Mesodermal cell (in vitro differentiated cells): Measurements from ENCODE around the gene APOO.
"Not testable (repeated sequence)": the region's sequence is repeated elsewhere in the genome, so short reads cannot be mapped to it uniquely, and the experiment has no call there.

Experiments
- H3K27ac ChIP-seq: 2 replicates; pipeline ENCODE4 v1.7.0; 2013; ENCODE audit warnings: mild to moderate bottlenecking, low read depth, low read length, moderate library complexity; ENCODE audit not compliant: severe bottlenecking
- H3K36me3 ChIP-seq: 2 replicates; pipeline ENCODE4 v1.7.1; 2013; ENCODE audit warnings: mild to moderate bottlenecking, low read length, moderate library complexity; ENCODE audit not compliant: control insufficient read depth, insufficient read depth
- H3K4me1 ChIP-seq: one replicate; pipeline ENCODE4 v1.7.1; 2013; ENCODE audit warnings: mild to moderate bottlenecking, low read length; ENCODE audit not compliant: insufficient read depth, control insufficient read depth, poor library complexity, severe bottlenecking
- H3K4me3 ChIP-seq: 2 replicates; pipeline ENCODE4 v1.7.0; 2013; ENCODE audit warnings: low read length, control low read depth, mild to moderate bottlenecking; ENCODE audit not compliant: insufficient read depth, poor library complexity, severe bottlenecking; ENCODE audit errors: extremely low read depth
- H3K9me3 ChIP-seq: 2 replicates; pipeline ENCODE4 v1.7.1; 2013; ENCODE audit warnings: mild to moderate bottlenecking, low read length, moderate library complexity; ENCODE audit not compliant: control insufficient read depth
- WGBS, 2 experiments: methylation state at CpG; one replicate each; pipeline ENCODE4 v1.1.5; 2013; ENCODE audit warnings: missing lambda C conversion rate in 2 of 2; ENCODE audit not compliant: insufficient coverage in 2 of 2; 5-methylcytosine and 5-hydroxymethylcytosine counted together

The APOO gene

GRCh38 chrX:23887451-23887850 is 20.3 kb downstream of the APOO start:
- 96% methylated on average over 3 of the region's 6 CpGs; no CpG with 5 or more reads in 1 of the 2 experiments for WGBS, 2 experiments
- H3K36me3 ChIP-seq: no peaks in the 10 kb centered on the region
- H3K9me3 ChIP-seq: no peaks in the 10 kb centered on the region
- H3K27ac ChIP-seq: no peak overlapping the region
- H3K4me3 ChIP-seq: no peak overlapping the region
- H3K4me1 ChIP-seq: peaks cover 11% of the 10 kb centered on the region

- no peaks in the 10 kb centered on the region for H3K36me3 ChIP-seq
- no peaks in the 10 kb centered on the region for H3K9me3 ChIP-seq
- H3K4me1 ChIP-seq: peaks cover 11% of the 10 kb centered on the region
- no peak overlapping the region for H3K27ac ChIP-seq
- 40% methylated on average over 1 of the region's 3 CpGs; no CpG with 5 or more reads in 1 of the 2 experiments for WGBS, 2 experiments
- H3K4me3 ChIP-seq: no peak overlapping the region
Measured at GRCh38 chrX:23885803-23886202, 21.9 kb downstream of the APOO start.

GRCh38 chrX:23884427-23885024 is 23.2 kb downstream of the APOO start:
- WGBS, 2 experiments: 100% methylated on average over 2 of the region's 4 CpGs; no CpG with 5 or more reads in 1 of the 2 experiments
- H3K9me3 ChIP-seq: no peaks in the 10 kb centered on the region
- H3K36me3 ChIP-seq: no peaks in the 10 kb centered on the region
- no peak overlapping the region for H3K4me3 ChIP-seq
- H3K4me1 ChIP-seq: peaks cover 11% of the 10 kb centered on the region
- H3K27ac ChIP-seq: peak overlapping the region; percentile 29

GRCh38 chrX:23883737-23884354 is 23.9 kb downstream of the APOO start:
- no peaks in the 10 kb centered on the region for H3K36me3 ChIP-seq
- no peak overlapping the region for H3K4me3 ChIP-seq
- no peaks in the 10 kb centered on the region for H3K9me3 ChIP-seq
- WGBS, 2 experiments: 25 to 36% methylated on average over 2 to 5 of the region's 9 CpGs
- H3K4me1 ChIP-seq: peaks cover 11% of the 10 kb centered on the region
- H3K27ac ChIP-seq: peak overlapping the region; percentile 71

GRCh38 chrX:23879380-23880090 is 28.2 kb downstream of the APOO start:
- H3K4me1 ChIP-seq: peaks cover 8% of the 10 kb centered on the region
- peaks cover 3% of the 10 kb centered on the region for H3K36me3 ChIP-seq
- WGBS, 2 experiments: no CpG with 5 or more reads among the region's 2 CpGs
- H3K4me3 ChIP-seq: no peak overlapping the region
- no peak overlapping the region for H3K27ac ChIP-seq
- no peaks in the 10 kb centered on the region for H3K9me3 ChIP-seq

- Histone ChIP-seq H3K9me3 (no peaks in the 10 kb centered on the region), H3K4me1 (no peaks in the 10 kb centered on the region), H3K27ac (no peak overlapping the region), H3K4me3 (no peak overlapping the region), H3K36me3 (peaks cover 3% of the 10 kb centered on the region)
- WGBS, 2 experiments: 100% methylated on average over 1 of the region's 4 CpGs; no CpG with 5 or more reads in 1 of the 2 experiments
Measured at GRCh38 chrX:23871905-23872546, 35.7 kb downstream of the APOO start.

- H3K9me3 ChIP-seq: no peaks in the 10 kb centered on the region
- 83% methylated on average over 1 of the region's 2 CpGs; no CpG with 5 or more reads in 1 of the 2 experiments for WGBS, 2 experiments
Measured at GRCh38 chrX:23870041-23870440, 37.7 kb downstream of the APOO start.

GRCh38 chrX:23864742-23865326 is 42.9 kb downstream of the APOO start:
- peaks cover 5% of the 10 kb centered on the region for H3K36me3 ChIP-seq
- no peaks in the 10 kb centered on the region for H3K9me3 ChIP-seq
- no peaks in the 10 kb centered on the region for H3K4me1 ChIP-seq
- H3K27ac ChIP-seq: no peak overlapping the region
- WGBS, 2 experiments: 71 to 100% methylated on average over 1 of the region's 5 CpGs
- H3K4me3 ChIP-seq: no peak overlapping the region

More at GRCh38 chrX:23870041-23870440, 37.7 kb downstream of the APOO start:
- Histone ChIP-seq H3K36me3 (peaks cover 5% of the 10 kb centered on the region), H3K4me3 (no peak overlapping the region), H3K27ac (no peak overlapping the region), H3K4me1 (no peaks in the 10 kb centered on the region)

GRCh38 chrX:23861952-23862351 is 45.8 kb downstream of the APOO start:
- H3K27ac ChIP-seq, H3K9me3 ChIP-seq, H3K4me3 ChIP-seq, H3K36me3 ChIP-seq, H3K4me1 ChIP-seq: not testable (repeated sequence)
- WGBS, 2 experiments: no CpG with 5 or more reads among the region's 2 CpGs

- Histone ChIP-seq H3K4me1 (no peaks in the 10 kb centered on the region), H3K9me3 (no peaks in the 10 kb centered on the region), H3K27ac (no peak overlapping the region), H3K4me3 (no peak overlapping the region), H3K36me3 (peaks cover 8% of the 10 kb centered on the region)
- no CpG with 5 or more reads among the region's 6 CpGs for WGBS, 2 experiments
Measured at GRCh38 chrX:23861215-23861896, 46.4 kb downstream of the APOO start.
